ENCODE measurements around the gene COL21A1. TPM values are rescaled to one million over a fixed set of nuclear protein-coding genes. Genes with fewer than 3 reads are reported as not detected.

COL21A1 gene
- total RNA-seq, 1 experiment from 2014 or later = 49.0 TPM

- intact Hi-C loops (cut with micrococcal nuclease; ENCODE audit: unreplicated experiment) = no loop called here
- H3K9me3 ChIP-seq (ENCODE audit: low read depth, low read length, poor library complexity, severe bottlenecking) = no peaks in the 10 kb centered on the region
- H3K4me1 ChIP-seq (ENCODE audit: insufficient read depth, low read length, poor library complexity, severe bottlenecking) = peaks cover 28% of the 10 kb centered on the region
- no peak for DNase-seq (ENCODE audit: low spot score)
- TF ChIP-seq CTCF (conservative IDR thresholded peaks at IDR 0.05; ENCODE audit: low read depth, low read length) = no peak
- no peak for TF ChIP-seq EZH2 (IDR thresholded peaks at IDR 0.05; ENCODE audit: borderline replicate concordance, low read depth, low read length, poor library complexity, severe bottlenecking)
- H3K27ac ChIP-seq (ENCODE audit: low read depth, low read length, poor library complexity, severe bottlenecking) = peak overlapping the region; percentile 1
- H3K36me3 ChIP-seq (ENCODE audit: insufficient read depth, low read length, poor library complexity, severe bottlenecking) = no peaks in the 10 kb centered on the region
- H3K4me3 ChIP-seq (ENCODE audit: low read depth, low read length, poor library complexity, severe bottlenecking) = no peak overlapping the region
- BruUV-seq (replicated peaks) = no TSS peak
- H3K27me3 ChIP-seq (replicated peaks; ENCODE audit: insufficient read depth, low read depth, low read length, poor library complexity) = no peaks in the 10 kb centered on the region
- CTCF ChIA-PET = no interaction called here
- POLR2A ChIA-PET (ENCODE audit: low non-redundant PET) = no interaction called here
These were observed 214.0 kb downstream of the COL21A1 start for GRCh38 chr6:56033401-56033800.

DNA sequence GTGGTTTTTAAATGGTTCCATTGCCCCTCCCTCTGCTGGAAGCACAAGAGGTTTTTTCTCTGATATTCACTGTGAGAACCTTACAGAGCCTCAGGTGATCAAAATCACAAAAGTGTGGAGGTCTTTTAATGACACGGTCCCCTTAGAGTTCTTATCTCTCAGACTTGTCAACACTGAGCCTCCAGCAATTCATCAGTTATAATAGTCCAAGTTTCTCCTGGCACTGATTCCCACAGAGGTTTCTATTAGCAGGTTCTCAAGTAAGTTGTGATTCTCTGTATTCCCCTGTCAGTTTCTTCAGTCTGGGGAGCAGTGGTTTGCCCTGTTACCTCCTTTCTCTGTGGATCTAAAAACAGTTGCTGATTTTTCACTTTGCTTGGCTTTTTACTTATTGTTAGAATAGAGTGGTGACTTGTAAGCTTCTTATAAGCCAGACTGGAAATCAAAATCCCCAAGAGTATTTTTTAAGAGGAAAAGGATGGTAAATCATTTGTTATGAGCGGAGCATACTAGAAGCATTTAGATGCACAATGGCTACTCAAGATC lies 214.6 kb downstream of the COL21A1 start:
- no TSS peak for BruUV-seq (replicated peaks)
- CTCF ChIA-PET = no interaction called here
- H3K27me3 ChIP-seq (replicated peaks; ENCODE audit: insufficient read depth, low read depth, low read length, poor library complexity) = no peaks in the 10 kb centered on the region
- H3K9me3 ChIP-seq (ENCODE audit: low read depth, low read length, poor library complexity, severe bottlenecking) = no peaks in the 10 kb centered on the region
- H3K27ac ChIP-seq (ENCODE audit: low read depth, low read length, poor library complexity, severe bottlenecking) = peak overlapping the region; percentile 1
- TF ChIP-seq CTCF (conservative IDR thresholded peaks at IDR 0.05; ENCODE audit: low read depth, low read length) (no peak), EZH2 (IDR thresholded peaks at IDR 0.05; ENCODE audit: borderline replicate concordance, low read depth, low read length, poor library complexity, severe bottlenecking) (no peak)
- peaks cover 26% of the 10 kb centered on the region for H3K4me1 ChIP-seq (ENCODE audit: insufficient read depth, low read length, poor library complexity, severe bottlenecking)
- no peak for DNase-seq (ENCODE audit: low spot score)
- POLR2A ChIA-PET (ENCODE audit: low non-redundant PET) = no interaction called here
- no peak overlapping the region for H3K4me3 ChIP-seq (ENCODE audit: low read depth, low read length, poor library complexity, severe bottlenecking)
- H3K36me3 ChIP-seq (ENCODE audit: insufficient read depth, low read length, poor library complexity, severe bottlenecking) = no peaks in the 10 kb centered on the region
- intact Hi-C loops (cut with micrococcal nuclease; ENCODE audit: unreplicated experiment) = no loop called here

DNA sequence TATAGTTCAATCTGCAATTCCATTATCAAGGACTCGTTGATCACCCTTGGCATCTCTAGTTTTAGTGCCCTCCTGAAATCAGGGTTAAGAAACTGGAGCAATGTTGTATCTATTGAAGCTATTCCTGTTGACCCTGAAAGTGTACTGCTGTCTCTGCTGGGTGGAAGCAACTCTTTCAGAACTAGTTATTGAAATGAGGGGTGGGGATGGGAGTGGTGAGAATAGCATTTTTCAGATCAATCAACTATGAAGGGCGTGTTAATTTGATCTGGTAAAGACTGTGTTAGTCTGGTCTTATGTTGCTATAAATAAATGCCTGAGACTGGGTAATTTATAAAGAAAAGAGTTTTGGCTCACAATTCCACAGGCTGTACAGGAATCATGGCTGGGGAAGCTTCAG lies 219.5 kb downstream of the COL21A1 start:
- ChIA-PET POLR2A (ENCODE audit: low non-redundant PET) (no interaction called here), CTCF (no interaction called here)
- intact Hi-C loops (cut with micrococcal nuclease; ENCODE audit: unreplicated experiment) = no loop called here
- Histone ChIP-seq H3K27ac (ENCODE audit: low read depth, low read length, poor library complexity, severe bottlenecking) (no peak overlapping the region), H3K27me3 (replicated peaks; ENCODE audit: insufficient read depth, low read depth, low read length, poor library complexity) (no peaks in the 10 kb centered on the region), H3K36me3 (ENCODE audit: insufficient read depth, low read length, poor library complexity, severe bottlenecking) (no peaks in the 10 kb centered on the region), H3K9me3 (ENCODE audit: low read depth, low read length, poor library complexity, severe bottlenecking) (no peaks in the 10 kb centered on the region), H3K4me3 (ENCODE audit: low read depth, low read length, poor library complexity, severe bottlenecking) (no peak overlapping the region), H3K4me1 (ENCODE audit: insufficient read depth, low read length, poor library complexity, severe bottlenecking) (peaks cover 18% of the 10 kb centered on the region)
- no TSS peak for BruUV-seq (replicated peaks)
- TF ChIP-seq CTCF (conservative IDR thresholded peaks at IDR 0.05; ENCODE audit: low read depth, low read length) = no peak
- no peak for TF ChIP-seq EZH2 (IDR thresholded peaks at IDR 0.05; ENCODE audit: borderline replicate concordance, low read depth, low read length, poor library complexity, severe bottlenecking)
- no peak for DNase-seq (ENCODE audit: low spot score)

All from A673 (cell line).